Femur (tissue), 1 donor: ENCODE results near the gene OR5J2.
"Not testable (repeated sequence)": the region's sequence is repeated elsewhere in the genome, so short reads cannot be mapped to it uniquely, and the experiment has no call there.

ENCODE experiments used
- DNase-seq: peaks from one replicate; pipeline ENCODE4 v3.0.0-alpha.2; 2017

Gene OR5J2

GRCh38 chr11:56176318-56176717, at the start of gene OR5J2:
Gene OR5J2 (plus strand): TSS chr11:56176618. CDS start chr11:56176618, 0 bp downstream.
- DNase-seq, result no peak

GRCh38 chr11:56140151-56140661, 36.2 kb upstream of the OR5J2 start, which contains the start of gene OR8J3:
Gene OR8J3 (minus strand): TSS chr11:56140201. CDS start chr11:56137718, 2,483 bp downstream.
- DNase-seq, result no peak

GRCh38 chr11:56143681-56144080, 32.7 kb upstream of the OR5J2 start:
- DNase-seq, result not testable (repeated sequence)

- DNase-seq, result no peak
Observed at GRCh38 chr11:56151376-56151775, 25.0 kb upstream of the OR5J2 start.

GRCh38 chr11:56152333-56152732, 24.1 kb upstream of the OR5J2 start:
- no peak for DNase-seq

GRCh38 chr11:56160217-56160616, 16.2 kb upstream of the OR5J2 start, which contains the start of gene OR8K5:
Gene OR8K5 (minus strand): TSS chr11:56160317. CDS start chr11:56160317, 0 bp downstream.
- no peak for DNase-seq

- no peak for DNase-seq
Observed at GRCh38 chr11:56163804-56164203, 12.6 kb upstream of the OR5J2 start.

GRCh38 chr11:56172256-56172830, 4.1 kb upstream of the OR5J2 start:
- DNase-seq, result no peak

GRCh38 chr11:56183459-56183858, 7.0 kb downstream of the OR5J2 start:
- no peak for DNase-seq

GRCh38 chr11:56188602-56189001, 12.2 kb downstream of the OR5J2 start:
- DNase-seq, result no peak

- no peak for DNase-seq
Observed at GRCh38 chr11:56196705-56197104, 20.3 kb downstream of the OR5J2 start.

- DNase-seq, result no peak
Observed at GRCh38 chr11:56197367-56197766, 20.9 kb downstream of the OR5J2 start.

- no peak for DNase-seq
Observed at GRCh38 chr11:56207790-56208189, 31.4 kb downstream of the OR5J2 start.

GRCh38 chr11:56214537-56214936, 38.1 kb downstream of the OR5J2 start:
- no peak for DNase-seq

- not testable (repeated sequence) for DNase-seq
Observed at GRCh38 chr11:56219735-56220134, 43.3 kb downstream of the OR5J2 start.
